H9 (cell line): ENCODE results near the gene LBH. TPM values are rescaled to one million over a fixed set of nuclear protein-coding genes. Genes with fewer than 3 reads are reported as not detected.

ENCODE experiments used
- DNase-seq: peaks from one replicate; pipeline ENCODE4 v3.0.0-alpha.2; 2017
- H2AFZ ChIP-seq: one replicate; pipeline ENCODE4 v1.6.1; 2013; ENCODE audit warnings: mild to moderate bottlenecking, low read length, control low read depth, moderate library complexity
- H2AK5ac ChIP-seq: 2 replicates; pipeline ENCODE4 v1.6.1; 2013; ENCODE audit warnings: low read length, control low read depth, mixed read lengths; ENCODE audit not compliant: insufficient read length
- H2BK120ac ChIP-seq: one replicate; pipeline ENCODE4 v1.6.1; 2013; ENCODE audit warnings: low read depth, mild to moderate bottlenecking, low read length, control low read depth, inconsistent platforms; ENCODE audit not compliant: poor library complexity, severe bottlenecking
- H2BK12ac ChIP-seq: 2 replicates; pipeline ENCODE4 v1.6.1; 2013; ENCODE audit warnings: low read length, control low read depth, mixed read lengths, low read depth; ENCODE audit not compliant: insufficient read length
- H2BK15ac ChIP-seq: 2 replicates; pipeline ENCODE4 v1.6.1; 2013; ENCODE audit warnings: low read depth, low read length, control low read depth
- H2BK20ac ChIP-seq: one replicate; pipeline ENCODE4 v1.6.1; 2013; ENCODE audit warnings: low read depth, mild to moderate bottlenecking, low read length, control low read depth, inconsistent platforms; ENCODE audit not compliant: poor library complexity, severe bottlenecking
- H2BK5ac ChIP-seq: 2 replicates; pipeline ENCODE4 v1.6.1; 2013; ENCODE audit warnings: low read length, control low read depth, mixed read lengths; ENCODE audit not compliant: insufficient read length
- H3K14ac ChIP-seq: 2 replicates; pipeline ENCODE4 v1.6.1; 2013; ENCODE audit warnings: low read length, control low read depth; ENCODE audit not compliant: insufficient read depth
- H3K18ac ChIP-seq: 2 replicates; pipeline ENCODE4 v1.6.1; 2013; ENCODE audit warnings: low read depth, mild to moderate bottlenecking, mixed read lengths, low read length, control low read depth; ENCODE audit not compliant: insufficient read length
- H3K23ac ChIP-seq: 2 replicates; pipeline ENCODE4 v1.6.1; 2013; ENCODE audit warnings: low read length, control low read depth, mixed read lengths, low read depth; ENCODE audit not compliant: insufficient read length
- H3K23me2 ChIP-seq: 2 replicates; pipeline ENCODE4 v1.6.1; 2013; ENCODE audit warnings: low read depth, mild to moderate bottlenecking, mixed read lengths, low read length, control low read depth; ENCODE audit not compliant: insufficient read length, poor library complexity, severe bottlenecking
- H3K27ac ChIP-seq: 2 replicates; pipeline ENCODE4 v1.5.1; 2013; ENCODE audit warnings: low read length, control low read depth, mixed read lengths, low read depth; ENCODE audit not compliant: insufficient read length
- H3K27me3 ChIP-seq: 2 replicates; pipeline ENCODE4 v1.6.1; 2013; ENCODE audit warnings: low read length, control low read depth, inconsistent platforms; ENCODE audit not compliant: insufficient read depth
- H3K4ac ChIP-seq: 2 replicates; pipeline ENCODE4 v1.6.1; 2013; ENCODE audit warnings: low read depth, mild to moderate bottlenecking, control low read depth, inconsistent platforms, low read length, moderate library complexity
- H3K4me1 ChIP-seq: 2 replicates; pipeline ENCODE4 v1.6.1; 2013; ENCODE audit warnings: low read length, control low read depth, inconsistent platforms; ENCODE audit not compliant: insufficient read depth
- H3K4me2 ChIP-seq: 2 replicates; pipeline ENCODE4 v1.6.1; 2013; ENCODE audit warnings: low read length, control low read depth, mixed read lengths; ENCODE audit not compliant: insufficient read length, insufficient read depth
- H3K56ac ChIP-seq: 2 replicates; pipeline ENCODE4 v1.6.1; 2013; ENCODE audit warnings: low read depth, mild to moderate bottlenecking, mixed read lengths, low read length, control low read depth; ENCODE audit not compliant: insufficient read length
- H3K79me1 ChIP-seq: 2 replicates; pipeline ENCODE4 v1.6.1; 2013; ENCODE audit warnings: low read depth, mild to moderate bottlenecking, moderate library complexity, low read length, control low read depth, inconsistent platforms; ENCODE audit not compliant: insufficient read depth, poor library complexity, severe bottlenecking
- H3K79me2 ChIP-seq: 2 replicates; pipeline ENCODE4 v1.6.1; 2013; ENCODE audit warnings: low read length, control low read depth, inconsistent platforms; ENCODE audit not compliant: insufficient read depth
- H3K9ac ChIP-seq: 2 replicates; pipeline ENCODE4 v1.6.1; 2013; ENCODE audit warnings: low read length, control low read depth, mixed read lengths; ENCODE audit not compliant: insufficient read length; ENCODE audit errors: extremely low read depth
- H3K9me3 ChIP-seq: one replicate; pipeline ENCODE4 v1.6.1; 2013; ENCODE audit warnings: low read depth, low read length, inconsistent platforms; ENCODE audit not compliant: control insufficient read depth
- H3T11ph ChIP-seq: one replicate; pipeline ENCODE4 v1.6.1; 2013; ENCODE audit warnings: mild to moderate bottlenecking, low read length, control low read depth, inconsistent platforms
- H4K20me1 ChIP-seq: one replicate; pipeline ENCODE4 v1.6.1; 2013; ENCODE audit not compliant: control insufficient read depth, insufficient read length, insufficient read depth
- H4K5ac ChIP-seq: 2 replicates; pipeline ENCODE4 v1.6.1; 2013; ENCODE audit warnings: low read depth, mild to moderate bottlenecking, mixed read lengths, low read length, control low read depth; ENCODE audit not compliant: insufficient read length
- H4K8ac ChIP-seq: replicated peaks from 2 replicates; pipeline ENCODE4 v1.6.1; 2013; ENCODE audit warnings: low read length, control low read depth, mixed read lengths, low read depth; ENCODE audit not compliant: insufficient read length
- H4K91ac ChIP-seq: 2 replicates; pipeline ENCODE4 v1.6.1; 2013; ENCODE audit warnings: low read depth, mild to moderate bottlenecking, moderate library complexity, mixed read lengths, low read length, control low read depth; ENCODE audit not compliant: insufficient read length
- H3K27ac Mint-ChIP-seq, 3 experiments: 2 replicates in 2 of 3; 3 replicates in 1 of 3; pipeline ENCODE4 v1.8.0; 2020 to 2021; ENCODE audit warnings: mixed read lengths in 3 of 3, mild to moderate bottlenecking in 1 of 3, moderate library complexity in 1 of 3
- H3K27me3 Mint-ChIP-seq: 2 replicates; pipeline ENCODE4 v1.8.0; 2021; ENCODE audit warnings: low read depth, mild to moderate bottlenecking, moderate library complexity, mixed read lengths
- H3K36me3 Mint-ChIP-seq, 3 experiments: 2 replicates in 2 of 3; 3 replicates in 1 of 3; pipeline ENCODE4 v1.8.0; 2020 to 2021; ENCODE audit warnings: low read depth in 3 of 3, mixed read lengths in 3 of 3; ENCODE audit not compliant: insufficient read depth in 1 of 3
- H3K4me1 Mint-ChIP-seq, 2 experiments: 2 replicates each; pipeline ENCODE4 v1.8.0; 2020; ENCODE audit warnings: mixed read lengths in 2 of 2
- H3K4me3 Mint-ChIP-seq, 2 experiments: 2 replicates in 1 of 2; 3 replicates in 1 of 2; pipeline ENCODE4 v1.8.0; 2020 to 2021; ENCODE audit warnings: mild to moderate bottlenecking in 2 of 2, mixed read lengths in 2 of 2, moderate library complexity in 1 of 2
- H3K9me3 Mint-ChIP-seq, 2 experiments: 2 replicates in 1 of 2; 3 replicates in 1 of 2; pipeline ENCODE4 v1.8.0; 2020; ENCODE audit warnings: mild to moderate bottlenecking in 2 of 2, mixed read lengths in 2 of 2, moderate library complexity in 1 of 2
- WGBS: extraction: QIAGEN DNeasy Blood & Tissue Kit; methylation state at CpG from one replicate; pipeline ENCODE4 v1.1.7; 2013; ENCODE audit warnings: missing lambda C conversion rate, low lambda C conversion rate, mixed read lengths; ENCODE audit not compliant: insufficient read length; ENCODE audit errors: extremely low coverage; 5-methylcytosine and 5-hydroxymethylcytosine counted together
- total RNA-seq: library from RNA; stranded (reverse); gene quantifications from 2 replicates; pipeline ENCODE4 v1.2.1, GENCODE V29; 2021
- TF ChIP-seq, protein P1 (sequence below): fragments of 200-600 bp; sonication (generic); conservative IDR thresholded peaks from 3 replicates; pipeline ENCODE4 v1.8.0; 2021; ENCODE audit warnings: antibody characterized with exemption, mild to moderate bottlenecking

The LBH gene
- total RNA-seq, 1 experiment from 2014 or later: 53.0 TPM

DNA sequence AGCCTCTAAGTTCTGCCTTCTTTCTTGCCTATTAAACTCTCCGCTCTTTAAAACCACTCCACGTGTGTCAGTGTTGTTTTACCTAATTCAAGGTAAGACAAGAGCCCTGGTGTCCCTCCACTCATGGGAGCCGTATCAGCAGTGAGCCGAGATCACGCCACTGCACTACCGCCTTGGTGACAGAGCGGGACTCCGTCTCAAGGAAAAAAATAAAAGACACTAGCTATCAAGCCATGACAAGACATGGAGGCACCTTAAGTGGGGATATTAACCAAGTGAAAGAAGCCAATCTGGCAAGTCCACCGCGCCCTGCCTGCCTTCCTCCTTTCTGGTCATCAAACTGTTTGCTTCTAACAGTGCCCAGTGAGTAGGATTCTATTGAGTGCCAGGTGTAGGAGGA, 40.2 kb upstream of the LBH start:
- Histone ChIP-seq H2BK15ac (no peak overlapping the region), H4K8ac (no peak overlapping the region), H3K23me2 (no peaks in the 10 kb centered on the region), H2BK20ac (no peak overlapping the region), H3K9me3 (no peaks in the 10 kb centered on the region), H3K56ac (no peak overlapping the region), H4K5ac (no peak overlapping the region), H3K27ac (no peak overlapping the region), H3K79me2 (no peaks in the 10 kb centered on the region), H3K9ac (no peak overlapping the region), H2BK12ac (no peak overlapping the region), H2BK5ac (no peak overlapping the region), H2AK5ac (no peak overlapping the region), H3K18ac (no peak overlapping the region), H2AFZ (no peak overlapping the region), H3T11ph (no peak overlapping the region), H3K23ac (no peak overlapping the region), H3K4me2 (no peak overlapping the region), H3K79me1 (no peaks in the 10 kb centered on the region), H3K14ac (no peak overlapping the region), H2BK120ac (no peak overlapping the region), H4K91ac (no peak overlapping the region), H3K27me3 (no peaks in the 10 kb centered on the region), H3K4me1 (no peaks in the 10 kb centered on the region; the same call in 1 of the 2 replicates), H4K20me1 (no peaks in the 10 kb centered on the region), H3K4ac (no peak overlapping the region)
- H3K4me1 Mint-ChIP-seq: peaks cover 23 to 24% of the 10 kb centered on the region in 2 experiments
- TF ChIP-seq, protein P1, sequence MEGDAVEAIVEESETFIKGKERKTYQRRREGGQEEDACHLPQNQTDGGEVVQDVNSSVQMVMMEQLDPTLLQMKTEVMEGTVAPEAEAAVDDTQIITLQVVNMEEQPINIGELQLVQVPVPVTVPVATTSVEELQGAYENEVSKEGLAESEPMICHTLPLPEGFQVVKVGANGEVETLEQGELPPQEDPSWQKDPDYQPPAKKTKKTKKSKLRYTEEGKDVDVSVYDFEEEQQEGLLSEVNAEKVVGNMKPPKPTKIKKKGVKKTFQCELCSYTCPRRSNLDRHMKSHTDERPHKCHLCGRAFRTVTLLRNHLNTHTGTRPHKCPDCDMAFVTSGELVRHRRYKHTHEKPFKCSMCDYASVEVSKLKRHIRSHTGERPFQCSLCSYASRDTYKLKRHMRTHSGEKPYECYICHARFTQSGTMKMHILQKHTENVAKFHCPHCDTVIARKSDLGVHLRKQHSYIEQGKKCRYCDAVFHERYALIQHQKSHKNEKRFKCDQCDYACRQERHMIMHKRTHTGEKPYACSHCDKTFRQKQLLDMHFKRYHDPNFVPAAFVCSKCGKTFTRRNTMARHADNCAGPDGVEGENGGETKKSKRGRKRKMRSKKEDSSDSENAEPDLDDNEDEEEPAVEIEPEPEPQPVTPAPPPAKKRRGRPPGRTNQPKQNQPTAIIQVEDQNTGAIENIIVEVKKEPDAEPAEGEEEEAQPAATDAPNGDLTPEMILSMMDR: no peak
- H3K27me3 Mint-ChIP-seq: no peaks in the 10 kb centered on the region; the same call in 1 of the 2 replicates
- WGBS: no CpG with 5 or more reads among the region's 10 CpGs
- peaks cover 5 to 6% of the 10 kb centered on the region in 2 experiments; a peak in 3 of 5 replicates for H3K9me3 Mint-ChIP-seq
- DNase-seq: no peak
- peaks cover 0 to 11% (median 4%) of the 10 kb centered on the region in 3 experiments; a peak in 3 of 7 replicates for H3K36me3 Mint-ChIP-seq
- no peak overlapping the region for H3K4me3 Mint-ChIP-seq
- H3K27ac Mint-ChIP-seq: no peak overlapping the region; a peak in 1 of 7 replicates
